ENCODE results near the gene CFAP46. TPM values are rescaled to one million over a fixed set of nuclear protein-coding genes. Genes with fewer than 3 reads are reported as not detected.
"Not testable (repeated sequence)": the region's sequence is repeated elsewhere in the genome, so short reads cannot be mapped to it uniquely, and the experiment has no call there.

Gene CFAP46
- total RNA-seq, 1 experiment from 2014 or later: 11.3 TPM

- peak; percentile 17 for DNase-seq (ENCODE audit: low spot score)
- in situ Hi-C loops (cut with HindIII; ENCODE audit: low sequenced_read_pairs): not testable (repeated sequence)
Measured at GRCh38 chr10:132964707-132965410, 22.5 kb upstream of the CFAP46 start.

GRCh38 chr10:132964231-132964630 is 21.9 kb upstream of the CFAP46 start:
- in situ Hi-C loops (cut with HindIII; ENCODE audit: low sequenced_read_pairs): no loop called here
- no peak for DNase-seq (ENCODE audit: low spot score)

GRCh38 chr10:132963430-132963960 is 21.1 kb upstream of the CFAP46 start:
- no peak for DNase-seq (ENCODE audit: low spot score)
- in situ Hi-C loops (cut with HindIII; ENCODE audit: low sequenced_read_pairs): no loop called here

- in situ Hi-C loops (cut with HindIII; ENCODE audit: low sequenced_read_pairs): no loop called here
- no peak for DNase-seq (ENCODE audit: low spot score)
Measured at GRCh38 chr10:132962623-132963429, 20.5 kb upstream of the CFAP46 start.

- DNase-seq (ENCODE audit: low spot score): peak; percentile 37
- in situ Hi-C loops (cut with HindIII; ENCODE audit: low sequenced_read_pairs): no loop called here
Measured at GRCh38 chr10:132961787-132962622, 19.6 kb upstream of the CFAP46 start.

GRCh38 chr10:132961420-132961786 is 19.0 kb upstream of the CFAP46 start:
- no peak for DNase-seq (ENCODE audit: low spot score)
- in situ Hi-C loops (cut with HindIII; ENCODE audit: low sequenced_read_pairs): no loop called here

- in situ Hi-C loops (cut with HindIII; ENCODE audit: low sequenced_read_pairs): no loop called here
- no peak for DNase-seq (ENCODE audit: low spot score)
Measured at GRCh38 chr10:132960631-132961419, 18.5 kb upstream of the CFAP46 start.

- in situ Hi-C loops (cut with HindIII; ENCODE audit: low sequenced_read_pairs): no loop called here
- no peak for DNase-seq (ENCODE audit: low spot score)
Measured at GRCh38 chr10:132960071-132960472, 17.7 kb upstream of the CFAP46 start.

- in situ Hi-C loops (cut with HindIII; ENCODE audit: low sequenced_read_pairs): no loop called here
Measured at GRCh38 chr10:132959559-132959961, 17.2 kb upstream of the CFAP46 start.

GRCh38 chr10:132958883-132959558 is 16.7 kb upstream of the CFAP46 start:
- peak; percentile 41 for DNase-seq (ENCODE audit: low spot score)
- in situ Hi-C loops (cut with HindIII; ENCODE audit: low sequenced_read_pairs): no loop called here

More at GRCh38 chr10:132959559-132959961, 17.2 kb upstream of the CFAP46 start:
- DNase-seq (ENCODE audit: low spot score): no peak

GRCh38 chr10:132957981-132958882 is 15.9 kb upstream of the CFAP46 start:
- no peak for DNase-seq (ENCODE audit: low spot score)

GRCh38 chr10:132957131-132957530 is 14.8 kb upstream of the CFAP46 start:
- no peak for DNase-seq (ENCODE audit: low spot score)
- in situ Hi-C loops (cut with HindIII; ENCODE audit: low sequenced_read_pairs): no loop called here

More at GRCh38 chr10:132957981-132958882, 15.9 kb upstream of the CFAP46 start:
- in situ Hi-C loops (cut with HindIII; ENCODE audit: low sequenced_read_pairs): no loop called here

GRCh38 chr10:132956259-132956658 is 13.9 kb upstream of the CFAP46 start:
- in situ Hi-C loops (cut with HindIII; ENCODE audit: low sequenced_read_pairs); DNase-seq (ENCODE audit: low spot score): not testable (repeated sequence)

GRCh38 chr10:132955479-132955878 is 13.1 kb upstream of the CFAP46 start:
- in situ Hi-C loops (cut with HindIII; ENCODE audit: low sequenced_read_pairs): no loop called here
- no peak for DNase-seq (ENCODE audit: low spot score)

- in situ Hi-C loops (cut with HindIII; ENCODE audit: low sequenced_read_pairs): loop anchor here (5.0 kb wide), 1 partner anchor 79 kb away; no protein-coding TSS in a partner anchor
- DNase-seq (ENCODE audit: low spot score): no peak
Measured at GRCh38 chr10:132953428-132953827, 11.1 kb upstream of the CFAP46 start.

GRCh38 chr10:132951926-132952325 is 9.6 kb upstream of the CFAP46 start:
- in situ Hi-C loops (cut with HindIII; ENCODE audit: low sequenced_read_pairs): loop anchor here (5.0 kb wide), 1 partner anchor 80 kb away; no protein-coding TSS in a partner anchor
- no peak for DNase-seq (ENCODE audit: low spot score)

GRCh38 chr10:132948351-132948750 is 6.0 kb upstream of the CFAP46 start:
- no peak for DNase-seq (ENCODE audit: low spot score)
- in situ Hi-C loops (cut with HindIII; ENCODE audit: low sequenced_read_pairs): no loop called here
